Liver (tissue), 9 donors: ENCODE data around the gene PLD4. TPM values are rescaled to one million over a fixed set of nuclear protein-coding genes. Genes with fewer than 3 reads are reported as not detected.

Source experiments
- DNase-seq: peaks from one replicate; pipeline ENCODE4 v3.0.0-alpha.2; 2017; ENCODE audit warnings: low spot score
- H3K27ac ChIP-seq, 2 donors: one replicate each; pipeline ENCODE4 v1.7.0; 2013; ENCODE audit warnings: inconsistent platforms in 2 of 2, low read length in 2 of 2, control low read depth in 1 of 2, low read depth in 1 of 2, mild to moderate bottlenecking in 1 of 2
- H3K27me3 ChIP-seq, 4 donors: one replicate each; pipeline versions ENCODE4 v1.6.1 to v1.7.0; 2013; ENCODE audit warnings: low read length in 3 of 4, inconsistent platforms in 1 of 4, mild to moderate bottlenecking in 1 of 4, moderate library complexity in 1 of 4; ENCODE audit not compliant: control insufficient read depth in 4 of 4, insufficient read depth in 4 of 4
- H3K36me3 ChIP-seq, 4 donors: one replicate each; pipeline versions ENCODE4 v1.6.1 to v1.7.0; 2013; ENCODE audit warnings: low read length in 3 of 4, mild to moderate bottlenecking in 3 of 4, low read depth in 1 of 4, moderate library complexity in 1 of 4; ENCODE audit not compliant: control insufficient read depth in 4 of 4, insufficient read depth in 3 of 4
- H3K4me1 ChIP-seq, 4 donors: one replicate each; pipeline versions ENCODE4 v1.6.1 to v1.7.0; 2013; ENCODE audit warnings: low read length in 3 of 4, mild to moderate bottlenecking in 3 of 4, moderate library complexity in 1 of 4; ENCODE audit not compliant: control insufficient read depth in 4 of 4, insufficient read depth in 4 of 4
- H3K4me3 ChIP-seq, 3 donors: one replicate each; pipeline versions ENCODE4 v1.6.1 to v1.7.0; 2013; ENCODE audit warnings: low read length in 3 of 3, control low read depth in 1 of 3, low read depth in 1 of 3, mild to moderate bottlenecking in 1 of 3
- H3K9ac ChIP-seq, 2 donors: one replicate each; pipeline ENCODE4 v1.7.0; 2013; ENCODE audit warnings: low read length in 2 of 2, mild to moderate bottlenecking in 2 of 2, moderate library complexity in 2 of 2, control low read depth in 1 of 2, low read depth in 1 of 2
- H3K9me3 ChIP-seq, 4 donors: one replicate each; pipeline versions ENCODE4 v1.6.1 to v1.7.0; 2013; ENCODE audit warnings: low read length in 3 of 4; ENCODE audit not compliant: control insufficient read depth in 4 of 4
- EGR1 ChIP-seq, 2 donors: IDR thresholded peaks; 2 replicates each; pipeline ENCODE4 v1.6.1; 2016 to 2018; ENCODE audit warnings: antibody characterized with exemption in 2 of 2, low read depth in 2 of 2
- FOXA1 ChIP-seq: IDR thresholded peaks from 2 replicates; pipeline ENCODE4 v1.6.1; 2016; ENCODE audit warnings: antibody characterized with exemption
- FOXA2 ChIP-seq: IDR thresholded peaks from 2 replicates; pipeline ENCODE4 v1.6.1; 2016; ENCODE audit warnings: antibody characterized with exemption
- GABPA ChIP-seq, 2 donors: IDR thresholded peaks in 1 of 2; conservative IDR thresholded peaks in 1 of 2; 2 replicates each; pipeline ENCODE4 v1.6.1; 2016; ENCODE audit warnings: antibody characterized with exemption in 2 of 2, mild to moderate bottlenecking in 1 of 2, moderate library complexity in 1 of 2
- HNF4A ChIP-seq, 2 donors: conservative IDR thresholded peaks; 2 replicates each; pipeline ENCODE4 v1.6.1; 2016; ENCODE audit warnings: antibody characterized with exemption in 2 of 2, mild to moderate bottlenecking in 2 of 2
- HNF4G ChIP-seq: IDR thresholded peaks from 2 replicates; pipeline ENCODE4 v1.6.1; 2016; ENCODE audit warnings: antibody characterized with exemption
- JUND ChIP-seq, 2 donors: IDR thresholded peaks; 2 replicates each; pipeline ENCODE4 v1.6.1; 2016; ENCODE audit warnings: antibody characterized with exemption in 2 of 2
- NR2F2 ChIP-seq: IDR thresholded peaks from 2 replicates; pipeline ENCODE4 v1.6.1; 2016; ENCODE audit warnings: antibody characterized with exemption
- RAD21 ChIP-seq, 2 donors: IDR thresholded peaks; 2 replicates each; pipeline ENCODE4 v1.6.1; 2016; ENCODE audit warnings: antibody characterized with exemption in 2 of 2, mild to moderate bottlenecking in 2 of 2
- RXRA ChIP-seq, 2 donors: IDR thresholded peaks; 2 replicates each; pipeline ENCODE4 v1.6.1; 2017 to 2018; ENCODE audit warnings: antibody characterized with exemption in 2 of 2, mild to moderate bottlenecking in 1 of 2
- SP1 ChIP-seq: IDR thresholded peaks from 2 replicates; pipeline ENCODE4 v1.6.1; 2018; ENCODE audit warnings: antibody characterized with exemption, mild to moderate bottlenecking
- TAF1 ChIP-seq: conservative IDR thresholded peaks from 2 replicates; pipeline ENCODE4 v1.6.1; 2016; ENCODE audit warnings: antibody characterized with exemption, mild to moderate bottlenecking
- YY1 ChIP-seq: IDR thresholded peaks from 2 replicates; pipeline ENCODE4 v1.6.1; 2016; ENCODE audit warnings: antibody characterized with exemption, mild to moderate bottlenecking
- WGBS: extraction: QIAGEN DNeasy Blood & Tissue Kit; methylation state at CpG from one replicate; pipeline ENCODE4 v1.1.7; 2013; 5-methylcytosine and 5-hydroxymethylcytosine counted together
- polyA plus RNA-seq, 2 donors: library from polyadenylated mRNA; stranded (reverse) in 1 of 2; unstranded in 1 of 2; fragments of 200-250 nt in 1 of 2; fragments of >200 nt in 1 of 2; fragmentation: Nextera tagmentation in 1 of 2; extraction: Ambion mirVana in 1 of 2; gene quantifications; one replicate each; pipeline versions ENCODE4 v1.2.1 to v1.2.3, GENCODE V29; 2013 to 2015
- total RNA-seq, 2 donors: library from RNA; depleted of rRNA; stranded (reverse); fragments of >200 nt; gene quantifications; one replicate each; pipeline ENCODE4 v1.2.3, GENCODE V29; 2014
- TF ChIP-seq, protein P1 (sequence below): IDR thresholded peaks from 2 replicates; pipeline ENCODE4 v1.6.1; 2016; ENCODE audit warnings: antibody characterized with exemption
- TF ChIP-seq, protein P2 (sequence below): IDR thresholded peaks from 2 replicates; pipeline ENCODE4 v1.6.1; 2016; ENCODE audit warnings: antibody characterized with exemption
- TF ChIP-seq, protein P3 (sequence below): IDR thresholded peaks from 2 replicates; pipeline ENCODE4 v1.6.1; 2016; ENCODE audit warnings: antibody characterized with exemption
- TF ChIP-seq, protein P4 (sequence below): IDR thresholded peaks from 2 replicates; pipeline ENCODE4 v1.6.1; 2016; ENCODE audit warnings: antibody characterized with exemption, mild to moderate bottlenecking
- donor health status: healthy.
- donor health status: healthy.
- donor health status: healthy.
- donor health status: healthy.
- donor health status: healthy.

The PLD4 gene
- total and polyA plus RNA-seq, 4 donors, result under 0.01 to 14.5 (median 0.35) TPM

DNA sequence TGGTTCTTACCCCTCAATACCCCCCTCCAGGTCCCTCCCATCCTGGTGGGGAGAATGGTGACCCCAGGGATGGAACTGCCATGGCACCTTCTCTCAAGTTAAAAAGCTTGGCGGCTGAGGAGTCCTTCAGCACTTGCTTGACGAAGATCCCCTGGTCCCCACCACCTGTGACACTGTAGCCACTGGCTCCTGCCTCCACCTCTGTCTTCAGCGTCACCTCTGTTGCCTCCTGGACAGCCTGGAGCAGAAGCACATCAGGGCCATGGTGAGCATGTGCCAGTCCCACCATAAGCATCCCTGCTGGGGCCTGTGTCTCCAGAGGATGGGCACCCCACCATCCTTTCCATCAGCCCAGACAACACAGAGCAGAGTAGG, 30.7 kb downstream of the PLD4 start:
- H3K27ac ChIP-seq, result no peak overlapping the region
- WGBS, result 91% methylated on average over 3 of the region's 3 CpGs
- H3K27me3 ChIP-seq, result peaks cover 0 to 1% (median 0%) of the 10 kb centered on the region in 4 donors
- H3K9ac ChIP-seq, result no peak overlapping the region
- H3K9me3 ChIP-seq, result no peaks in the 10 kb centered on the region
- TF ChIP-seq TAF1 (no peak), GABPA (IDR thresholded peaks at IDR 0.05 in 1 of 2, conservative IDR thresholded peaks at IDR 0.05 in 1 of 2) (no peak), SP1 (no peak), NR2F2 (no peak), YY1 (no peak), FOXA2 (no peak), HNF4G (no peak), RXRA (IDR thresholded peaks at IDR 0.05) (no peak), FOXA1 (no peak)
- TF ChIP-seq, protein P1, sequence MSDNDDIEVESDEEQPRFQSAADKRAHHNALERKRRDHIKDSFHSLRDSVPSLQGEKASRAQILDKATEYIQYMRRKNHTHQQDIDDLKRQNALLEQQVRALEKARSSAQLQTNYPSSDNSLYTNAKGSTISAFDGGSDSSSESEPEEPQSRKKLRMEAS, result no peak
- TF ChIP-seq, protein P2, sequence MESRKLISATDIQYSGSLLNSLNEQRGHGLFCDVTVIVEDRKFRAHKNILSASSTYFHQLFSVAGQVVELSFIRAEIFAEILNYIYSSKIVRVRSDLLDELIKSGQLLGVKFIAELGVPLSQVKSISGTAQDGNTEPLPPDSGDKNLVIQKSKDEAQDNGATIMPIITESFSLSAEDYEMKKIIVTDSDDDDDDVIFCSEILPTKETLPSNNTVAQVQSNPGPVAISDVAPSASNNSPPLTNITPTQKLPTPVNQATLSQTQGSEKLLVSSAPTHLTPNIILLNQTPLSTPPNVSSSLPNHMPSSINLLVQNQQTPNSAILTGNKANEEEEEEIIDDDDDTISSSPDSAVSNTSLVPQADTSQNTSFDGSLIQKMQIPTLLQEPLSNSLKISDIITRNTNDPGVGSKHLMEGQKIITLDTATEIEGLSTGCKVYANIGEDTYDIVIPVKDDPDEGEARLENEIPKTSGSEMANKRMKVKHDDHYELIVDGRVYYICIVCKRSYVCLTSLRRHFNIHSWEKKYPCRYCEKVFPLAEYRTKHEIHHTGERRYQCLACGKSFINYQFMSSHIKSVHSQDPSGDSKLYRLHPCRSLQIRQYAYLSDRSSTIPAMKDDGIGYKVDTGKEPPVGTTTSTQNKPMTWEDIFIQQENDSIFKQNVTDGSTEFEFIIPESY, result no peak
- H3K4me3 ChIP-seq, result no peak overlapping the region
- DNase-seq, result no peak
- H3K4me1 ChIP-seq, result no peaks in the 10 kb centered on the region
- no peaks in the 10 kb centered on the region for H3K36me3 ChIP-seq

DNA sequence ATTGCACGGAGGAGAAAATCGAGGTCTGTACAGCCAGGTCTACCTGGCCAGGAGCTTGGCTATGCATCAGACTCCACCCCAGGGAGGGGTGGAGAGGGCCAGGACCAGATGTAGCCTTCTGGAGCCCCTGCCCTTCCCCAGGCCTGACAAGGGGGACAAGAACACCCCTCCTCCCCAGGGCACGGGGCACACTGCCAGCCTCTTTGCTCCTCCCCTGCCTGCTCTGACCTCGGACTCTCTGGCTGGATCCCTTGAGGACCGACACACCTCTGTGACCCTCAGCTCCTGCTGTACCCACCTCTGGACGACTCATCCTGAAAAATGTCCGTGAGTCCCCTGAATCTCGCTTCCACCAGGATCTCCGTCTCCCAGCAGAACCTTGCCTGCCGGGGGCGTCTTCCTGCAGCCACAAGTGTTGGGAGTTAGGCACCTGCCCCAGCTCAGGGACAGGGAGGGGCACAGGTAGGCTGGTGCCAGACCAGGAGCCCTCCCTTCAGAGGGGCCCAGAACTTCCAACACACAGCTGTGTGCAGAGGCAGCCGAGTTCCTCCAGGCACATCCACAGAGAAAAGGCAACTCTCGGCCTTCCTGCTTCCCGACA, 31.7 kb downstream of the PLD4 start:
- Histone ChIP-seq H3K4me3 (no peak overlapping the region), H3K27ac (no peak overlapping the region), H3K27me3 (peaks cover 0 to 2% (median 0%) of the 10 kb centered on the region in 4 donors), H3K9me3 (no peaks in the 10 kb centered on the region), H3K9ac (no peak overlapping the region), H3K36me3 (no peaks in the 10 kb centered on the region), H3K4me1 (no peaks in the 10 kb centered on the region)
- TF ChIP-seq, protein P3, sequence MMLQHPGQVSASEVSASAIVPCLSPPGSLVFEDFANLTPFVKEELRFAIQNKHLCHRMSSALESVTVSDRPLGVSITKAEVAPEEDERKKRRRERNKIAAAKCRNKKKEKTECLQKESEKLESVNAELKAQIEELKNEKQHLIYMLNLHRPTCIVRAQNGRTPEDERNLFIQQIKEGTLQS, result no peak
- TF ChIP-seq YY1, result no peak
- TF ChIP-seq TAF1, result no peak
- no peak for TF ChIP-seq HNF4G
- TF ChIP-seq RAD21 (IDR thresholded peaks at IDR 0.05), result no peak
- no peak for TF ChIP-seq JUND (IDR thresholded peaks at IDR 0.05)
- no peak for TF ChIP-seq FOXA2
- no peak for TF ChIP-seq HNF4A (conservative IDR thresholded peaks at IDR 0.05)
- TF ChIP-seq, protein P1, result no peak
- TF ChIP-seq GABPA (IDR thresholded peaks at IDR 0.05 in 1 of 2, conservative IDR thresholded peaks at IDR 0.05 in 1 of 2), result no peak
- no peak for TF ChIP-seq EGR1 (IDR thresholded peaks at IDR 0.05; ENCODE audit: low read depth in 2 of 2)
- no peak for TF ChIP-seq SP1
- TF ChIP-seq, protein P4, sequence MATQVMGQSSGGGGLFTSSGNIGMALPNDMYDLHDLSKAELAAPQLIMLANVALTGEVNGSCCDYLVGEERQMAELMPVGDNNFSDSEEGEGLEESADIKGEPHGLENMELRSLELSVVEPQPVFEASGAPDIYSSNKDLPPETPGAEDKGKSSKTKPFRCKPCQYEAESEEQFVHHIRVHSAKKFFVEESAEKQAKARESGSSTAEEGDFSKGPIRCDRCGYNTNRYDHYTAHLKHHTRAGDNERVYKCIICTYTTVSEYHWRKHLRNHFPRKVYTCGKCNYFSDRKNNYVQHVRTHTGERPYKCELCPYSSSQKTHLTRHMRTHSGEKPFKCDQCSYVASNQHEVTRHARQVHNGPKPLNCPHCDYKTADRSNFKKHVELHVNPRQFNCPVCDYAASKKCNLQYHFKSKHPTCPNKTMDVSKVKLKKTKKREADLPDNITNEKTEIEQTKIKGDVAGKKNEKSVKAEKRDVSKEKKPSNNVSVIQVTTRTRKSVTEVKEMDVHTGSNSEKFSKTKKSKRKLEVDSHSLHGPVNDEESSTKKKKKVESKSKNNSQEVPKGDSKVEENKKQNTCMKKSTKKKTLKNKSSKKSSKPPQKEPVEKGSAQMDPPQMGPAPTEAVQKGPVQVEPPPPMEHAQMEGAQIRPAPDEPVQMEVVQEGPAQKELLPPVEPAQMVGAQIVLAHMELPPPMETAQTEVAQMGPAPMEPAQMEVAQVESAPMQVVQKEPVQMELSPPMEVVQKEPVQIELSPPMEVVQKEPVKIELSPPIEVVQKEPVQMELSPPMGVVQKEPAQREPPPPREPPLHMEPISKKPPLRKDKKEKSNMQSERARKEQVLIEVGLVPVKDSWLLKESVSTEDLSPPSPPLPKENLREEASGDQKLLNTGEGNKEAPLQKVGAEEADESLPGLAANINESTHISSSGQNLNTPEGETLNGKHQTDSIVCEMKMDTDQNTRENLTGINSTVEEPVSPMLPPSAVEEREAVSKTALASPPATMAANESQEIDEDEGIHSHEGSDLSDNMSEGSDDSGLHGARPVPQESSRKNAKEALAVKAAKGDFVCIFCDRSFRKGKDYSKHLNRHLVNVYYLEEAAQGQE, result no peak
- no peak for DNase-seq
- 80% methylated on average over 14 of the region's 14 CpGs for WGBS
